Esophagus squamous epithelium (tissue), 5 donors: ENCODE measurements around the gene RBPMS2. TPM values are rescaled to one million over a fixed set of nuclear protein-coding genes. Genes with fewer than 3 reads are reported as not detected.
A peak's percentile ranks its signal among the peaks of the same experiment; 100 is the strongest.

Experiments used
- DNase-seq: peaks from one replicate; lab custom pipeline; 2025; lab: John Stamatoyannopoulos, UW
- H3K27ac ChIP-seq, 4 donors: fragments of 200-600 bp; sonication (generic); one replicate each; pipeline ENCODE4 v1.5.1; 2016 to 2019; ENCODE audit warnings: mild to moderate bottlenecking in 1 of 4
- H3K27me3 ChIP-seq, 4 donors: fragments of 200-600 bp; sonication (generic); 1 replicate in 3 of 4; 2 replicates in 1 of 4; pipeline versions ENCODE4 v1.5.1 to v1.6.0; 2017 to 2021; ENCODE audit warnings: antibody characterized with exemption in 1 of 4
- H3K36me3 ChIP-seq, 3 donors: fragments of 200-600 bp; sonication (generic); one replicate each; pipeline ENCODE4 v1.5.1; 2016 to 2019
- H3K4me1 ChIP-seq, 3 donors: fragments of 200-600 bp; sonication (generic); one replicate each; pipeline ENCODE4 v1.5.1; 2017 to 2019
- H3K4me3 ChIP-seq, 4 donors: fragments of 200-600 bp; sonication (generic); 1 replicate in 3 of 4; 2 replicates in 1 of 4; pipeline ENCODE4 v1.5.1; 2016 to 2019; ENCODE audit warnings: mild to moderate bottlenecking in 2 of 4, moderate library complexity in 1 of 4
- H3K9me3 ChIP-seq, 3 donors: fragments of 200-600 bp; sonication (generic); one replicate each; pipeline ENCODE4 v1.5.1; 2016 to 2019
- POLR2A ChIP-seq, 4 donors: fragments of 450-650 bp; IDR thresholded peaks; one replicate each; pipeline ENCODE4 v1.6.1; 2017; ENCODE audit warnings: antibody characterized with exemption in 4 of 4, mild to moderate bottlenecking in 4 of 4, moderate library complexity in 3 of 4
- WGBS, 2 donors: methylation state at CpG; one replicate each; pipeline ENCODE4 v1.1.5; 2018; 5-methylcytosine and 5-hydroxymethylcytosine counted together
- intact Hi-C: fragments of 100-400 bp; cut with DNase I; formaldehyde crosslinking; loops from one replicate; pipeline ENCODE4 v1.15.0; 2022
- total RNA-seq, 4 donors: library from RNA; depleted of rRNA; stranded (reverse); fragments of >200 nt; gene quantifications; one replicate each; pipeline ENCODE4 v1.1.0, GENCODE V29; 2016
- TF ChIP-seq, protein P1 (sequence below), 6 experiments: fragments of 450-650 bp in 4 of 6; fragments of 200-600 bp in 2 of 6; sonication (generic) in 2 of 6; IDR thresholded peaks; one replicate each; pipeline ENCODE4 v1.5.1; 2016 to 2019; ENCODE audit warnings: antibody characterized with exemption in 6 of 6, mild to moderate bottlenecking in 4 of 6, moderate library complexity in 4 of 6
- donor health status: DM: yes; HTN: yes; CAD: no.

Gene RBPMS2
- total RNA-seq, 4 donors from 2014 or later = 0.75 to 5.0 (median 1.3) TPM; not detected in 1

DNA sequence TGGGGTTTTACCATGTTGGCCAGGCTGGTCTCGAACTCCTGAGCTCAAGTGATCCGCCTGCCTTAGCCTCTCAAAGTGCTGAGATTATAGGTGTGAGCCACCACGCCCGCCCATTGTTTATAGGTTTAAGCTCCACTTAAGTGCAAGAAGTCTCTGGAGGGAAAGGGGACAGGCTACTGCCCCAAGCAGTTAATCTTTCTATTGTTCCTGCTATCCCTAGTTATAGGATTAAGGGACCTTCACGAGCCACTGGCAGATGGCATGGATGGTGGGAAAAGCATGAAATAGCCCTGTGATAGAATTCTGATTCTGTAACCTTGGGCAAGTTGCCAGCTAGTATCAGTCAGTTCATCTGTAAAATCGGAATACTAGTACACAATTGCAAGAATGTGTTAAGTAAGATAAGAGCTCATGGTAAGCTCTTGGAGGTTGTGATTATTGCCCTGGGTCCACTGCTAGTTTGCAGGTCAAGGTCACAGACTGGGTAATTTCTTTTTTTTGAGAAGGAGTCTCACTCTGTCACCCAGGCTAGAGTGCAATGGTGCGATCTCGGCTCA lies 5.3 kb upstream of the RBPMS2 start:
- H3K36me3 ChIP-seq = no peaks in the 10 kb centered on the region
- no peak for TF ChIP-seq POLR2A (IDR thresholded peaks at IDR 0.05)
- TF ChIP-seq, protein P1, sequence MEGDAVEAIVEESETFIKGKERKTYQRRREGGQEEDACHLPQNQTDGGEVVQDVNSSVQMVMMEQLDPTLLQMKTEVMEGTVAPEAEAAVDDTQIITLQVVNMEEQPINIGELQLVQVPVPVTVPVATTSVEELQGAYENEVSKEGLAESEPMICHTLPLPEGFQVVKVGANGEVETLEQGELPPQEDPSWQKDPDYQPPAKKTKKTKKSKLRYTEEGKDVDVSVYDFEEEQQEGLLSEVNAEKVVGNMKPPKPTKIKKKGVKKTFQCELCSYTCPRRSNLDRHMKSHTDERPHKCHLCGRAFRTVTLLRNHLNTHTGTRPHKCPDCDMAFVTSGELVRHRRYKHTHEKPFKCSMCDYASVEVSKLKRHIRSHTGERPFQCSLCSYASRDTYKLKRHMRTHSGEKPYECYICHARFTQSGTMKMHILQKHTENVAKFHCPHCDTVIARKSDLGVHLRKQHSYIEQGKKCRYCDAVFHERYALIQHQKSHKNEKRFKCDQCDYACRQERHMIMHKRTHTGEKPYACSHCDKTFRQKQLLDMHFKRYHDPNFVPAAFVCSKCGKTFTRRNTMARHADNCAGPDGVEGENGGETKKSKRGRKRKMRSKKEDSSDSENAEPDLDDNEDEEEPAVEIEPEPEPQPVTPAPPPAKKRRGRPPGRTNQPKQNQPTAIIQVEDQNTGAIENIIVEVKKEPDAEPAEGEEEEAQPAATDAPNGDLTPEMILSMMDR (IDR thresholded peaks at IDR 0.05) = no peak
- no peak for DNase-seq
- H3K4me3 ChIP-seq = no peak overlapping the region
- H3K27me3 ChIP-seq = peaks cover 0 to 14% (median 0%) of the 10 kb centered on the region in 4 donors
- no peak overlapping the region for H3K27ac ChIP-seq
- WGBS, 2 donors = 68 to 74% methylated on average over 4 to 8 of the region's 8 CpGs
- intact Hi-C loops = no loop called here
- no peaks in the 10 kb centered on the region for H3K9me3 ChIP-seq
- H3K4me1 ChIP-seq = peaks cover 0 to 14% (median 0%) of the 10 kb centered on the region in 3 donors

DNA sequence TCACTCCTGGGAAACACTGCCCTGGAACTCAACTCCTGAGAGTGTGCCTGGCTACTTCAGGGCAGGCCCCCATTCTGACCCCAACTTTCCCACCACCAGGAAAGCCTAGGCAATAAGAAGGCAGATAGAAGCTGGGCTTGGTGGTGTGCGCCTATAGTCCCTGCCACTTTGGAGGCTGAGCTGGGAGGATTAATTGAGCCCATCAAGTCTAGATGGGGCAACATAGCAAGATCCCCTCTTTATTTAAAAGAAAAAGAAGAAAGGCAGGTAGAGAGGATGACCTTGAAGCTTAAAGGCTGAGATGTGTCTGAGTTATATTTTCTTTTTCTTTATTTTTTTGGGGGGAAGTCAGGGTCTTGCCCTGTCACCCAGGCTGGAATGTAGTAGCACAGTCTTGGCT lies 4.2 kb upstream of the RBPMS2 start:
- Histone ChIP-seq H3K4me1 (peaks cover 0 to 22% (median 5%) of the 10 kb centered on the region in 3 donors), H3K9me3 (no peaks in the 10 kb centered on the region), H3K27me3 (peaks cover 0 to 24% (median 0%) of the 10 kb centered on the region in 4 donors), H3K27ac (no peak overlapping the region), H3K4me3 (no peak overlapping the region), H3K36me3 (no peaks in the 10 kb centered on the region)
- WGBS, 2 donors = 88% methylated on average over 1 of the region's 1 CpG; no CpG with 5 or more reads in 1 of the 2 donors
- no peak for TF ChIP-seq POLR2A (IDR thresholded peaks at IDR 0.05)
- TF ChIP-seq, protein P1 (IDR thresholded peaks at IDR 0.05) = no peak
- intact Hi-C loops = no loop called here
- DNase-seq = no peak

DNA sequence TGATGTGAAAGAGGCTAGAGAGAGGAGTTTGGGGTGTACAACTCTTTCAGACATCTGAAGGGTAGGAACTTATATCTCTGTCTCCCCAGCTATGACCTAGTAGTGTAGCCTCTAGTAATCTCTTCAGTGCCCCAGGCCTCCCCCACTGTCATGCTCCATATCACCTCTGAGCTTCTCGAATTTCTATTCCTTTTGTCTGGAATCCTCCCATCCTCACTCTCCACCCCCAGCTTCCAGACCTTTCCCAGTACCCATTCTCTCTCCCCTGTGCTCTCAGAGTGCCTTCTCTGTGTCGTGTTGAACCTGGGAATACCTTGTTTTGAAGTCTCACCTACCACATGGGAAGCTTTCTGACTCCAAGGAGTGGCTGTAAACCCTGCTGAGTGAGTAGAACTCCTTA lies 3.6 kb upstream of the RBPMS2 start:
- DNase-seq = no peak
- WGBS, 2 donors = 58 to 71% methylated on average over 2 of the region's 2 CpGs
- Histone ChIP-seq H3K4me3 (no peak overlapping the region), H3K4me1 (peaks cover 0 to 24% (median 5%) of the 10 kb centered on the region in 3 donors), H3K27me3 (peaks cover 0 to 30% (median 0%) of the 10 kb centered on the region in 4 donors), H3K27ac (no peak overlapping the region), H3K9me3 (no peaks in the 10 kb centered on the region), H3K36me3 (no peaks in the 10 kb centered on the region)
- no peak for TF ChIP-seq POLR2A (IDR thresholded peaks at IDR 0.05)
- TF ChIP-seq, protein P1 (IDR thresholded peaks at IDR 0.05) = no peak
- intact Hi-C loops = no loop called here

DNA sequence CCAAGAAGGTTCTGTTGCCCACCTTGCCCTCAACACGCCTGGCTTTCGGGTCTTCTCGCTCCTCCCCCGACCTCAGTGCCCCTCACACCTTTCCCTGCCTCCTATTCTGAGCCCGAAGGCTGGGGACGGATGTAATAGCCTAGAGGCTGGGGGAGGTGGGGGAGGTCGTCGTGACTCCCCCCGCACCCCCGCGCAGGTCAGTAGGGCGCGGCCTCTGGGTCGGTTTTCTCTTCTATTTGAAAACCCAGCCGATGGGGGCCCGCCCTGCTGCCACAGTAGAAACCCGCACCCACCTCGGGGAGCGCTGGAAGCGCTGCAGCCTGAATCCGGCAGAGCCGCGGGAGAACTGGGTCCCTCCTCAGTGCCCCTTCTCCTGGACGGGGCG lies 1.0 kb upstream of the RBPMS2 start:
- WGBS, 2 donors = 5 to 55% methylated on average over 4 to 5 of the region's 25 CpGs
- intact Hi-C loops = no loop called here

More for the DNA sequence above, 1.0 kb upstream of the RBPMS2 start:
- no peak for DNase-seq
- peak overlapping the region in 3 of 4 donors; percentile 50 to 86 (median 72) for H3K4me3 ChIP-seq
- TF ChIP-seq POLR2A (IDR thresholded peaks at IDR 0.05) = no peak
- TF ChIP-seq, protein P1 (IDR thresholded peaks at IDR 0.05) = no peak
- peaks cover 0 to 24% (median 5%) of the 10 kb centered on the region in 3 donors for H3K4me1 ChIP-seq
- H3K36me3 ChIP-seq = no peaks in the 10 kb centered on the region
- peak overlapping the region; percentile 66 to 91 (median 80) for H3K27ac ChIP-seq
- H3K9me3 ChIP-seq = no peaks in the 10 kb centered on the region
- H3K27me3 ChIP-seq = peaks cover 0 to 45% (median 0%) of the 10 kb centered on the region in 4 donors
